GM18505 (cell line): ENCODE results near the gene TMEM132D.

Source experiments
- ATAC-seq: cut with Tn5 transposase; IDR thresholded peaks from one replicate; pipeline ENCODE4 v1.9.1; 2021; ENCODE audit not compliant: unreplicated experiment
- POLR2A ChIP-seq: IDR thresholded peaks from 4 replicates; pipeline ENCODE4 v1.6.1; 2011; ENCODE audit warnings: borderline replicate concordance; ENCODE audit not compliant: insufficient read depth, insufficient read length; ENCODE audit errors: extremely low read depth

Gene TMEM132D

GRCh38 chr12:129851296-129851695 lies 52.5 kb downstream of the TMEM132D start:
- no peak for TF ChIP-seq POLR2A

GRCh38 chr12:129848876-129849275 lies 54.9 kb downstream of the TMEM132D start:
- ATAC-seq, result no peak
- no peak for TF ChIP-seq POLR2A

More at GRCh38 chr12:129851296-129851695, 52.5 kb downstream of the TMEM132D start:
- no peak for ATAC-seq

- no peak for ATAC-seq
- no peak for TF ChIP-seq POLR2A
These were observed 56.8 kb downstream of the TMEM132D start for GRCh38 chr12:129847063-129847462.

GRCh38 chr12:129844662-129845220 lies 59.1 kb downstream of the TMEM132D start:
- no peak for ATAC-seq
- no peak for TF ChIP-seq POLR2A

- no peak for ATAC-seq
- TF ChIP-seq POLR2A, result no peak
These were observed 62.6 kb downstream of the TMEM132D start for GRCh38 chr12:129841251-129841650.

- no peak for ATAC-seq
- no peak for TF ChIP-seq POLR2A
These were observed 63.5 kb downstream of the TMEM132D start for GRCh38 chr12:129840145-129840884.

GRCh38 chr12:129839679-129840078 lies 64.1 kb downstream of the TMEM132D start:
- no peak for TF ChIP-seq POLR2A
- no peak for ATAC-seq

- TF ChIP-seq POLR2A, result no peak
- no peak for ATAC-seq
These were observed 72.5 kb downstream of the TMEM132D start for GRCh38 chr12:129831294-129831693.

GRCh38 chr12:129830796-129831195 lies 73.0 kb downstream of the TMEM132D start:
- no peak for ATAC-seq
- no peak for TF ChIP-seq POLR2A

GRCh38 chr12:129827866-129828384 lies 75.9 kb downstream of the TMEM132D start:
- no peak for TF ChIP-seq POLR2A
- ATAC-seq, result no peak

- TF ChIP-seq POLR2A, result no peak
- no peak for ATAC-seq
These were observed 76.5 kb downstream of the TMEM132D start for GRCh38 chr12:129827102-129827865.

GRCh38 chr12:129826273-129826672 lies 77.6 kb downstream of the TMEM132D start:
- no peak for TF ChIP-seq POLR2A
- no peak for ATAC-seq

GRCh38 chr12:129825316-129825715 lies 78.5 kb downstream of the TMEM132D start:
- ATAC-seq, result no peak
- no peak for TF ChIP-seq POLR2A

GRCh38 chr12:129821964-129822363 lies 81.9 kb downstream of the TMEM132D start:
- no peak for ATAC-seq
- no peak for TF ChIP-seq POLR2A

- no peak for ATAC-seq
- TF ChIP-seq POLR2A, result no peak
These were observed 84.4 kb downstream of the TMEM132D start for GRCh38 chr12:129819391-129819790.
